GM19467 (cell line): Measurements from ENCODE around the gene CLDN7.

ENCODE experiments used
- ATAC-seq: cut with Tn5 transposase; IDR thresholded peaks from one replicate; pipeline ENCODE4 v1.9.1; 2021; ENCODE audit warnings: mild to moderate bottlenecking, moderate library complexity; ENCODE audit not compliant: unreplicated experiment

Gene CLDN7

GRCh38 chr17:7289256-7290032, 27.2 kb upstream of the CLDN7 start:
- ATAC-seq = no peak

- no peak for ATAC-seq
Observed at GRCh38 chr17:7285679-7286078, 23.4 kb upstream of the CLDN7 start.

GRCh38 chr17:7284911-7285310, 22.6 kb upstream of the CLDN7 start:
- no peak for ATAC-seq

GRCh38 chr17:7283471-7284216, 21.4 kb upstream of the CLDN7 start:
- no peak for ATAC-seq

- ATAC-seq = no peak
Observed at GRCh38 chr17:7282752-7283321, 20.6 kb upstream of the CLDN7 start.

- no peak for ATAC-seq
Observed at GRCh38 chr17:7281953-7282751, 19.9 kb upstream of the CLDN7 start.

GRCh38 chr17:7281074-7281952, 19.0 kb upstream of the CLDN7 start, which contains the start of gene SLC2A4:
TSS of gene SLC2A4 (plus strand) at chr17:7281718. CDS start at chr17:7281935, 217 bp downstream.
- no peak for ATAC-seq

GRCh38 chr17:7280519-7281073, 18.3 kb upstream of the CLDN7 start:
- peak; percentile 62 for ATAC-seq

- no peak for ATAC-seq
Observed at GRCh38 chr17:7279448-7279847, 17.2 kb upstream of the CLDN7 start.

GRCh38 chr17:7266784-7267183, 4.5 kb upstream of the CLDN7 start:
- no peak for ATAC-seq

GRCh38 chr17:7263801-7264078, 1.5 kb upstream of the CLDN7 start:
- no peak for ATAC-seq

GRCh38 chr17:7262935-7263800, 890 bp upstream of the CLDN7 start:
- ATAC-seq = no peak

GRCh38 chr17:7261379-7262191, 693 bp downstream of the CLDN7 start:
- ATAC-seq = no peak

- no peak for ATAC-seq
Observed at GRCh38 chr17:7260651-7261378, 1.5 kb downstream of the CLDN7 start.

- ATAC-seq = no peak
Observed at GRCh38 chr17:7260151-7260550, 2.1 kb downstream of the CLDN7 start.

GRCh38 chr17:7259555-7259889, 2.8 kb downstream of the CLDN7 start:
- ATAC-seq = no peak

GRCh38 chr17:7258731-7259554, 3.3 kb downstream of the CLDN7 start:
- ATAC-seq = no peak
